Breast epithelium (tissue), 3 donors: ENCODE measurements around the gene RALGPS1.

Experiments
- POLR2A ChIP-seq: fragments of 450-650 bp; IDR thresholded peaks from one replicate; pipeline ENCODE4 v1.6.1; 2016; ENCODE audit warnings: antibody characterized with exemption, mild to moderate bottlenecking, moderate library complexity
- POLR2AphosphoS5 ChIP-seq, 3 donors: sonication (generic); formaldehyde crosslinking; IDR thresholded peaks; one replicate each; pipeline ENCODE4 v1.6.1; 2017; ENCODE audit warnings: antibody characterized with exemption in 3 of 3
- TF ChIP-seq, protein P1 (sequence below), 3 donors: fragments of 450-650 bp; IDR thresholded peaks; one replicate each; pipeline ENCODE4 v1.5.1; 2016 to 2017; ENCODE audit warnings: antibody characterized with exemption in 3 of 3, mild to moderate bottlenecking in 3 of 3, moderate library complexity in 3 of 3

DNA sequence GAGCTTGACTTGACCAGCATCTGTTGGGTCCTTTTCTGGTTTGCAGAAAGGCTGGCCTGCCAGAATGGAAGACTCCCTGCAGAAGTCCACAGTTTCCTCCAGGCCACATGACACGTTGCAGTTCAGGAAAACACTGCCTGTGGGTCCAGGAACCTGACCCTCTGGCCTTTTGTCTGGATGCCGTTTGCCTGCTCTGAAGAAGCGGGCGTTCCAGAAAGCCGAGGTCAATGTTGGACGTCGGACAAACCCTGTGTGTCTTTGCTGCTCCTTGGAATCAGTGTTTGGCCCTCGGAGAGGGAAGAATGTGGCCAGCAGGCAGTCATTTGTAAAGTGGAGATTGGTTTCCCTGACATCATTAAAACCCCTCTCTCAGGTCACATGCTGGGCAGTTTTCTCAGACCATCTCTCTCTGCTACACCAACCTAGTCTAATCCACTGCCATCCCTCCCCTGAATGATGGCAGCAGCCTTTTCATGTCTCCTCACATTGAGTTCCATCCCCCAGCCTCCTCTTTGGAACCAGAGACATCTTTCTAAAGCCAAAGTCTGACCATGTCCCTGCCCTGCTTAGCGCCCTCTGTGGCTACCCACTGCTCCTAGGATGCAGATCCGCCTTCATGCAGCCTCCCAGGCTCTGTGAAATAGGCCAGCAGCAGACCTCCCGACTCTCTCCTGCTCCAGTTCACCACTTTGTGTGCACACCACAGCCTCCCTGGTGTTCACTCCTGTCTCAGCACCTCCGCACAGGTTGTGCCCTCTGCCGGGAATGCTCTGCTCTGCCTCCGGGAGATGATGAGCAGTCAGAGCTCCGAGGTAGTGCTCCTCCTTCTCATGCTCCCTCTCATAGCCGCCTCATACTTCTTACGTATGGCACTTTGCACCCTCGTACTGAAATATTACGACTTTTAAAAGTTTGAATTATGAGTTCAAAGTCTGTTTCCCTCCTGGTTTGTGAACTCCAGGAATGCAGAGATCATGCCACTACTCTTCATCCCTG, 75.6 kb downstream of the RALGPS1 start:
- TF ChIP-seq POLR2A (no peak), POLR2AphosphoS5 (IDR thresholded peaks at IDR 0.05) (peak in 2 of 3 donors; percentile 24 to 47)
- TF ChIP-seq, protein P1, sequence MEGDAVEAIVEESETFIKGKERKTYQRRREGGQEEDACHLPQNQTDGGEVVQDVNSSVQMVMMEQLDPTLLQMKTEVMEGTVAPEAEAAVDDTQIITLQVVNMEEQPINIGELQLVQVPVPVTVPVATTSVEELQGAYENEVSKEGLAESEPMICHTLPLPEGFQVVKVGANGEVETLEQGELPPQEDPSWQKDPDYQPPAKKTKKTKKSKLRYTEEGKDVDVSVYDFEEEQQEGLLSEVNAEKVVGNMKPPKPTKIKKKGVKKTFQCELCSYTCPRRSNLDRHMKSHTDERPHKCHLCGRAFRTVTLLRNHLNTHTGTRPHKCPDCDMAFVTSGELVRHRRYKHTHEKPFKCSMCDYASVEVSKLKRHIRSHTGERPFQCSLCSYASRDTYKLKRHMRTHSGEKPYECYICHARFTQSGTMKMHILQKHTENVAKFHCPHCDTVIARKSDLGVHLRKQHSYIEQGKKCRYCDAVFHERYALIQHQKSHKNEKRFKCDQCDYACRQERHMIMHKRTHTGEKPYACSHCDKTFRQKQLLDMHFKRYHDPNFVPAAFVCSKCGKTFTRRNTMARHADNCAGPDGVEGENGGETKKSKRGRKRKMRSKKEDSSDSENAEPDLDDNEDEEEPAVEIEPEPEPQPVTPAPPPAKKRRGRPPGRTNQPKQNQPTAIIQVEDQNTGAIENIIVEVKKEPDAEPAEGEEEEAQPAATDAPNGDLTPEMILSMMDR (IDR thresholded peaks at IDR 0.05): no peak
